HG03039 (cell line): ENCODE data around the gene SLC44A1.
A peak's percentile ranks its signal among the peaks of the same experiment; 100 is the strongest.

ENCODE experiments used
- ATAC-seq: cut with Tn5 transposase; IDR thresholded peaks from one replicate; pipeline ENCODE4 v1.9.1; 2021; ENCODE audit warnings: mild to moderate bottlenecking, moderate library complexity; ENCODE audit not compliant: unreplicated experiment

SLC44A1 gene

DNA sequence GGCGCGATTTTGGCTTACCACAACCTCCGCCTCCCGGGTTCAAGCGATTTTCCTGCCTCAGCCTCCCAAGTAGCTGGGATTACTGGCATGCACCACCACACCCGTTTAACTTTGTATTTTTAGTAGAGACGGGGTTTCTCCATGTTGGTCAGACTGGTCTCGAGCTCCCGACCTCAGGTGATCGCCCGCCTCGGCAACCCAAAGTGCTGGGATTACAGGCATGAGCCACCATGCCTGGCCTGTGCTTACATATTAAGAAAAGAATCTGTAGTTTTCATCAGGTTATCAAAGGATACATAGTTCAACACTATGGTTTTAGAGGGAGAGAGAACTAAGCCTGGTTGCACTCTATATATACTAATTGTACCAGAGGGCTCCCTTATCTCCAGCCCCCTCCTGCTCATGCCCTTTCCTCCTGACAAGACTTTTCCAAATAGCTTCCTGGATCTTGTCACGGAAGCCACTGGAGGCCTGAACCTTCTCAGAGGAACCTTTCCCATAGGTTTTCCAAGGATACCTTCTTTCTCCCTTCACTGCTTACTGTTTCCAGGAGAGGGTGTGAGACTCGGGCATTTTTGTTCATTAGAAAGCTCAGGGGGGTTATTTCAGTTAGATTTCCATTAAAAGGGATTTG is 53.1 kb downstream of the SLC44A1 start:
- ATAC-seq = no peak

DNA sequence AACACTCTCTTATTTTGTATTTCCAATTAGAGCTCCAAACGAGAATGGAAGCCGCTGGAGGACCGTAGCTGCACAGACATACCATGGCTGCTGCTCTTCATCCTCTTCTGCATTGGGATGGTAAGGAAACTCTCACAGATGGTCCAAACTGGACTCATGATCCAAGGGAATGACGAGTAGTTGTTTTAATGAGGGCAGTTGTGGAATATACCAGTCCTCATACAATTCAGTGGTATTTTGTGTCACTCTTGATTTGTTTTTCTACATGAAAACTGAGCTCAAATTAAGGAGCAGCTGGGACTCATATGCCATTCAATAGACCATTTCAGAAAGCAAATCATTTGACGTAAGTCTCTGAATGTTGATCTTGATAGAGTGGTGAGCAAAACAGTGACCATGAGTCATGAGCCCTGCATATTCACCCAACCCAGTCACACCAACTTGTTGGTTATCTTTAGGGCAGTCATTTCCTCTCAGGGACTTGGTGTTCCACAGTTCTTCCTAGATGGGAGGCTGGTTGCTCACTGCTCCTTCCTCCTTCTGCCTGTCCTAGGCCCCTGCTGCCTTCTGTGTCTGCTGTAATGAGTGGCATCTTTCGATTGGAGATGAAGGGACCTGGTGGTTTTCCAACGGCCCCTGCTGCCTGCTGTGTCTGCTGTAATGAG is 54.9 kb downstream of the SLC44A1 start:
- no peak for ATAC-seq

GRCh38 chr9:105302728-105303127 is 58.3 kb downstream of the SLC44A1 start:
- ATAC-seq = no peak

GRCh38 chr9:105305856-105306255 is 61.4 kb downstream of the SLC44A1 start:
- no peak for ATAC-seq

- ATAC-seq = no peak
Observed at GRCh38 chr9:105306351-105307140, 62.1 kb downstream of the SLC44A1 start.

GRCh38 chr9:105307591-105308130 is 63.2 kb downstream of the SLC44A1 start:
- no peak for ATAC-seq

DNA sequence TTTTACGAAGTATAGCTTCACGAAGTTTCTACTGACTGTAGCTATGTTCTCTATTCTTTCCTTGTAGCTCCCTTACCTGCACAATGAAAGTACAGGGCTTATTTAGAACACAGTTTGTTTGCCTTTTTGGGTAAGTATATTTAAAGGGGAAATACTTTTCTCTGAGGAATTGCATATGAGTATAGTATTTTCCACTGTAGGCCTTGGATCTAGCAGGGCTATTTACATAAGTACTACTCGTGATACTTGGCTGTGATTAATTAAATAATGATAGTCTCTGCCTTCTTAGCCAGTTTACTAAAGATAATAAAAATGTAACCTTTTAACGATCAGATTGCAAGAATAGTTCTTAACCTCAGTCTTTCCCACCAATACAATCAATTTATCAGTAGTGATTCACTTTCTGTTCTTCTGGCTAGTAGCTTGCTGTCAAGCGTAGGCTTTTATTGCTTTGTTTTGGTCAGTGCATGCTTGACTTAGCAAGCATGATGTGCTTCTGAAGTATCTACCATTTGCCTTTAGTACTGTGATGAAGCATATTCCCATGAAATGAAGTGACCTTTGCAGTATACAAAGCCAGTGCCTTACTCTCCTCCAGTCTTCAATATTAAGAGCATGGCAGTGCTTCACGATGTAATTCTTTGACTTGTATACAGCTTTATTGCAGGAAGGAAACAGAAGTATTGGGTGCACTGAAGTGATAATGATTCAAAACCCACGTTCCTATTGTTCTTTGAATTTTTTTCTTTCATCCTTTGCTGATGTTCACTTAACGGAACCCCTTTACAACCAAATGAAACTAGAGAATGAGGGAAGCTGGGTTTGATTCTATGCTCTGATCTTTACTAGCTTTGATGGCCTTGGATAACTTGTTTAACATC is 64.2 kb downstream of the SLC44A1 start:
- ATAC-seq = no peak

GRCh38 chr9:105309531-105309931 is 65.1 kb downstream of the SLC44A1 start:
- no peak for ATAC-seq

DNA sequence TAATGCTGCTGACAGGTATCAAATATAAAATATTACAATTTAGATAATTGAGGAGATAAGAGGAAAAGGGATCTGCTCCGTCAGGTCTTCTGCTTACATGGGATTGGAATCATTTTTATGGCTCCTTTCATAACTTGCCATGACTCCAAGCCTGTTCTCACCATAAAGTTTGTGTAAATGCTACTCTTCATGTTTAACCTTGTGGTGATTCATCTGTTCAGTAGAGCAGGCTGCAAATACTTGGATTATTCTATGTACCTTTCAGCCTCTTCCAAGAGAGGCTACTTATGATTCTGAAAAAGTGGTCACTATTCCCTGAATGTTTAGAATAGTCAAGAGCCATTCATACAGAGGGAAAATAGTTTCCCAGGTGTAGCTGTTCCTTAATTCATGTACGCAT is 66.9 kb downstream of the SLC44A1 start:
- no peak for ATAC-seq

- ATAC-seq = peak; percentile 38
Observed at GRCh38 chr9:105313238-105313637, 68.8 kb downstream of the SLC44A1 start.

DNA sequence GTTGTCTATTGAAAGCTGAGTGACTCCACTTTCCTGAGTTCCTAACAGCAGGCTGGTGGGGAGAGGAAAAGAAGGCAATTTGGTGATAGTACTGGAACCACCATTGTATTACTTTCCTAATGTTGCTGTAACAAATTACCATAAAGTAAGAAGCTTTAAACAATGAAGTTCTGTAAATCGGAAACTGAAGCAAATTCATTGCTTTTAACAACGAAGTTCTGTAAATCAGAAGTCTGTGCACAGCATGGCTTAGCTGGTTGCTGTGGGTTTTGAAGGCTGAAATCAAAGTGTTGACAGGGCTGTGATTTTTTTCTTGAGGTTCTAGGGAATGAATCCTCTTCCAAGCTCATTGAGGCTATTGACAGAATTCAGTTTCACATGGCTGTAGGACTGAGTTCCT is 72.3 kb downstream of the SLC44A1 start:
- no peak for ATAC-seq

DNA sequence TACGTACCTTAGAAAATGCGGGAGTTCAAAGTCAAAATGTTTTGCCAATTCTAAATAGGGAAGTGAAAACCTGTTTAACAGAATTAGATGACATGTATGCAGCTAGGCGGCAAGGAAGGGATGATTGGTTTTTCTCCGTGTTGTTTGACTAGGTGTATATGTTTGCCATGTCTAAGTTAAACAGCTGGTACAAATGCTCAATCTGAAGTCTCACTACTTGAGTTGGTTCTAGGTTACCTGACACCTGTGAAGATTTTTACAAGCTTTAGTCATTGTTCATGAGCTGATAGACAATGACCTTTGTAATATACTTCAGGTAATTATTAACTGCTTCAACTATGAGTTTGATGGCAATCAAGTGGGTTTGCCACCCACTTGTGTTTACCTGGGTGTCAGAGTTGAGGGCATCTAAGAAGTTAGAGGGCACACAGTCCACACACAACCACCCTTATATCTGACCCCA is 74.3 kb downstream of the SLC44A1 start:
- peak; percentile 75 for ATAC-seq

- ATAC-seq = no peak
Observed at GRCh38 chr9:105319202-105319813, 74.9 kb downstream of the SLC44A1 start.

- ATAC-seq = no peak
Observed at GRCh38 chr9:105320568-105320967, 76.1 kb downstream of the SLC44A1 start.

- ATAC-seq = no peak
Observed at GRCh38 chr9:105328296-105328695, 83.8 kb downstream of the SLC44A1 start.

DNA sequence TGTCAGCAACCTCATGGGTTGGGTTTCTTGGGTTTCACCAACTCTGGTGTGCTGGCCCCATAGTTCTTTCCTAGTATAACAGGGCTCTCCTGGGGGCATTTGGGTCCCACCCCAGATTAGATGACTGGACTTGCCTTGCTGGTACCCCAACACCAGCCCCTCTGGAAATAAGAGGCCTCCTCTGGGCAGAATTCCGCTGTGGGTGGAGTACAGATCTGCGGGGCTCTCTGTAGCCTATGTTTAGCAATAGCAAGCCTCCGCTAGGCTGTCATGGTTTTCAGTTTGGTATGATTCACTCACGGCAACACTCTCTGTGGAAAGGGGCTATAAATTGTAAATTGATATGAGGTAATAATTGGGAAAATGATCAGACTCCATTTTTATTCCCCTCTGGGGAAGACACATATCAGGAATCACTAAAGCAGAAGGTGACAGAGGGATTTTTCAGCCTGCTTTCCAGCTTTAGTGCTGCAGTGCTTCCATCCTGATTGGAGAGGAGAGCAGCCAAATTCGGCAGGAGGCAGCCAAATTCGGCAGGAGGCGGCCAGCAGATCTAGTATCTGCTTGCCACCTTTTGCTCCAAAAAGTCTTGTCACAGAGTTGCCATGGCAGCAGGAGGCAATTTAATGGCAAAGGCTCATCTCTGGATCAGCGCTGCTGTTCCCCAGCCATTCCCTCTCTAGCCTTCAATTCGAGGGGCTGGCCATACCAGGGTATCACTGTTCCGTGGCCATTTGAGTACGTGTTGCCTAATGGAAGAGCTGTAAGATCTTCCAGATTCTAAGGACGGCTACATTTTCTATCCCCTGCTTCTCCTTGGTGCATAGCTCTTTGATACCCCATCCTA is 84.6 kb downstream of the SLC44A1 start:
- no peak for ATAC-seq

- ATAC-seq = no peak
Observed at GRCh38 chr9:105329719-105330062, 85.2 kb downstream of the SLC44A1 start.

DNA sequence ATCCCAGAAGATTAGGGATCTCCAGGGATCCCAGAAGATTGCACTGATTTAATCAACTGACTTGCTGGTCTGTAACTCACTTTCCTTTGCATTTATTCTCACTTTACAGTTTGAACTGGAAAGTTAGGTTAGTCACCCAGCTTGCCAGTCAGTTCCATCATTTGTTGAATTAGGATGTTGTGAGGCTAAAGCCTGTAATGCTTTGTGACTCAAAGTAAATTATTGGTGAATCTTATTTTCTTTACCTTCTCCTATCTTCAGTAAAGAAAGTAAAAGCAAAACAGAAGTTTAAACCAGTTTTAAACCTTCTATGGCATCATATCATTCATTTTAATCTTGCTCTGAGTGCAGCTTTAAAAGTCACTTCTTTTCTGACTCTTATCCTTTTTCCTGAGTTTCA is 85.8 kb downstream of the SLC44A1 start:
- no peak for ATAC-seq

DNA sequence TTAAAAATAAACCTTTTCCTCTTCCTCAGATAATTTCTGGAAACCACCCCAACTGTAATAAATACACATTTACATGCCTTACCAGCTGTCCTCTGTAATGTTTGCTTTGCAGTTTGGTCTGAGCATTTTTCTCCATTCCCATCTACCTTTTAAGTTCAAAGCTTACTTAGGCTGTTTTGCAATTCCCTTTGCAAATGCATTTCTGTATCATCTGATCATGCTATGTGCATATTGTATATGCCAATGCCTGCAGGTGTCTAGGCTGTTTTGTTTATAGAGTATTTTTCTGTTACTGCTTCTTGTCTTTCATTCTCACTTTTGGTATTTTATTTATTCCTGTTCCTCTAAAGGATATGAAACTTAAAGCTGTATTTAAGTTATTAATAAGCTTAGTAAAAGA is 86.3 kb downstream of the SLC44A1 start:
- ATAC-seq = no peak
